ENCODE results near the gene KRTAP4-3.

Gene KRTAP4-3

DNA sequence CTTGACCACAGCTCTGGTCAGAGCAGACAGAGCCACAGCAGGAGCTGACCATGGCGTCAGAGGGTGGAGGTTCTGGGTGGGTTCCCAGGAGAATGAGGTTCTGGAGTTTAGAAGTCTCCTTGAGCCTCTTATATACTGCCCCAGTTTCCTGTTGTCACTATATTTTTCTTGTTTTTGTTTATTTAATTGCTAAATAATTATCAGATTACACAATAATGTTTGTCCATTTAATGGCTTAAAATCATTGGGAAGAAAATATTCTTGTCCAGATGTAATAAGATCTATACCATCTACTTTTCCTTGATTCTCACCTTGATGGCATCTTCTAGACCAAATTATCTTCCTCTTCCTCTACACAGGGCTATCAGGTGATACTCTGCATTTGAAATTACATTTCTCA is at the start of gene KRTAP4-3:
KRTAP4-3 (minus strand) TSS at position 101 of the 400 bp plus-strand sequence; CDS start at position 52, 49 bp downstream.
- no peak within 1 kb of the TSS for H2AFZ ChIP-seq (ENCODE audit: low read length)
- no peak within 1 kb of the TSS for H3K4me3 ChIP-seq (ENCODE audit: low read depth, low read length, poor library complexity, severe bottlenecking)
- H3K4me1 ChIP-seq (ENCODE audit: insufficient read depth, low read length, severe bottlenecking): no peaks in the 10 kb centered on the region
- no peak within 1 kb of the TSS for H3K4me2 ChIP-seq (ENCODE audit: low read length)
- H3F3A ChIP-seq (ENCODE audit: insufficient read depth, low read length): no peaks in the 10 kb centered on the region
- TF ChIP-seq, protein P1, sequence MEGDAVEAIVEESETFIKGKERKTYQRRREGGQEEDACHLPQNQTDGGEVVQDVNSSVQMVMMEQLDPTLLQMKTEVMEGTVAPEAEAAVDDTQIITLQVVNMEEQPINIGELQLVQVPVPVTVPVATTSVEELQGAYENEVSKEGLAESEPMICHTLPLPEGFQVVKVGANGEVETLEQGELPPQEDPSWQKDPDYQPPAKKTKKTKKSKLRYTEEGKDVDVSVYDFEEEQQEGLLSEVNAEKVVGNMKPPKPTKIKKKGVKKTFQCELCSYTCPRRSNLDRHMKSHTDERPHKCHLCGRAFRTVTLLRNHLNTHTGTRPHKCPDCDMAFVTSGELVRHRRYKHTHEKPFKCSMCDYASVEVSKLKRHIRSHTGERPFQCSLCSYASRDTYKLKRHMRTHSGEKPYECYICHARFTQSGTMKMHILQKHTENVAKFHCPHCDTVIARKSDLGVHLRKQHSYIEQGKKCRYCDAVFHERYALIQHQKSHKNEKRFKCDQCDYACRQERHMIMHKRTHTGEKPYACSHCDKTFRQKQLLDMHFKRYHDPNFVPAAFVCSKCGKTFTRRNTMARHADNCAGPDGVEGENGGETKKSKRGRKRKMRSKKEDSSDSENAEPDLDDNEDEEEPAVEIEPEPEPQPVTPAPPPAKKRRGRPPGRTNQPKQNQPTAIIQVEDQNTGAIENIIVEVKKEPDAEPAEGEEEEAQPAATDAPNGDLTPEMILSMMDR (IDR thresholded peaks at IDR 0.05; ENCODE audit: low read length): no peak
- TF ChIP-seq EZH2 (IDR thresholded peaks at IDR 0.05; ENCODE audit: borderline replicate concordance, low read length): no peak
- H3K36me3 ChIP-seq (ENCODE audit: insufficient read depth, low read length): no peaks in the 10 kb centered on the region
- no peaks in the 10 kb centered on the region for H4K20me1 ChIP-seq (ENCODE audit: insufficient read depth, low read length)
- H3K9ac ChIP-seq (ENCODE audit: low read length): no peak within 1 kb of the TSS
- no peaks in the 10 kb centered on the region for H3K79me2 ChIP-seq (ENCODE audit: insufficient read depth, low read length)
- H3K27me3 ChIP-seq (ENCODE audit: insufficient read depth, low read length): no peaks in the 10 kb centered on the region
- H3K27ac ChIP-seq (ENCODE audit: low read depth, low read length, poor library complexity, severe bottlenecking): no peak within 1 kb of the TSS
- no peaks in the 10 kb centered on the region for H3K9me2 ChIP-seq (ENCODE audit: low read depth, low read length)
- no peaks in the 10 kb centered on the region for H3K9me3 ChIP-seq (ENCODE audit: low read length)

DNA sequence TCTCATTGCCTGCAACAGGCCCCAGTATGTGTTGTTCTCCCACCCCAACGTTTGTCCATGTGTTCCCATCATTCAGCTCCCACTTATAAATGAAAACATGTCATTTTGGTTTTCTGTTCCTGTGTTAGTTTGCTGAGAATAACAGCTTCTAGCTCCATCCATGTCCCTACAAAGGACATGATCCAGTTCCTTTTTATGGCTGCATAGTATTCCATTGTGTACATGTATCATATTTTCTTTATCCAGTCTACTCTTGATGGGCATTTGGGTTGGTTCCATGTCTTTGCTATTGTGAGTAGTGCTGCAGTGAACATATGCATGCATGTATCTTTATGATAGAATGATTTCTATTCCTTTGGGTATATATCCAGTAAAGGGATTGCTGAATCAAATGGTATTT is 47.7 kb upstream of the KRTAP4-3 start:
- Histone ChIP-seq H2AFZ (ENCODE audit: low read length) (no peak overlapping the region), H3K36me3 (ENCODE audit: insufficient read depth, low read length) (no peaks in the 10 kb centered on the region), H3K27me3 (ENCODE audit: insufficient read depth, low read length) (no peaks in the 10 kb centered on the region), H3K27ac (ENCODE audit: low read depth, low read length, poor library complexity, severe bottlenecking) (no peak overlapping the region), H3K9me2 (ENCODE audit: low read depth, low read length) (no peaks in the 10 kb centered on the region), H3K4me1 (ENCODE audit: insufficient read depth, low read length, severe bottlenecking) (no peaks in the 10 kb centered on the region), H3K4me3 (ENCODE audit: low read depth, low read length, poor library complexity, severe bottlenecking) (no peak overlapping the region), H3K79me2 (ENCODE audit: insufficient read depth, low read length) (no peaks in the 10 kb centered on the region), H3F3A (ENCODE audit: insufficient read depth, low read length) (no peaks in the 10 kb centered on the region), H4K20me1 (ENCODE audit: insufficient read depth, low read length) (no peaks in the 10 kb centered on the region), H3K4me2 (ENCODE audit: low read length) (no peak overlapping the region), H3K9ac (ENCODE audit: low read length) (no peak overlapping the region), H3K9me3 (ENCODE audit: low read length) (no peaks in the 10 kb centered on the region)
- TF ChIP-seq, protein P1 (IDR thresholded peaks at IDR 0.05; ENCODE audit: low read length): no peak
- TF ChIP-seq EZH2 (IDR thresholded peaks at IDR 0.05; ENCODE audit: borderline replicate concordance, low read length): no peak

DNA sequence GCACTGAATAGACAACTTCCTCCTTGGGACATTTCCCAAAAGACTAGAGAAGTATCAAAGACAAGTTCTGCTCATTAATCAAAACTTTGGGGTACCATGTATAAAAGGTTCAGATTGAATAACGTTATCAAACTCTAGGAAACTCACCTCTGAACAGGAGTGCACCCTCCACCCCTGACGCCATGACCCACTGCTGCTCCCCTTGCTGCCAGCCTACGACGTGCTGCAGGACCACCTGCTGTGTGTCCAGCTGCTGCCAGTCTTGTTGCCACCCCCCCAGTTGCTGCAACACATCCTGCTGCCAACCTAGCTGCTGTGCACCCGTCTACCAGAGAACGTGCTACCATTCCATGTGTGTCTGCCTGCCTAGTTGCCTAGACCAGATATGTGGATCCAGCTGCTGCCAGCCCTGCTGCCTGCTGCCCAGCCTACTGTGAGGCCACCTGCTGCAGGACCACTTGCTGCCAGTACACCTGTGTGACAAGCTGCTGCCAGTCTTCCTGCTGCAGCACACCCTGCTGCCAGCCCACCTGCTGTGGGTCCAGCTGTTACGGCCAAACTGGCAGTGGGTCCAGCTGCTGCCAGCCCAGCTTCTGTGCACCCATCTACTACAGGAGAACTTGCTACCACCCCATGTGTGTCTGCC is 44.6 kb upstream of the KRTAP4-3 start:
- Histone ChIP-seq H3K4me2 (ENCODE audit: low read length) (no peak overlapping the region), H3K9ac (ENCODE audit: low read length) (no peak overlapping the region), H3K27me3 (ENCODE audit: insufficient read depth, low read length) (no peaks in the 10 kb centered on the region), H3K27ac (ENCODE audit: low read depth, low read length, poor library complexity, severe bottlenecking) (no peak overlapping the region), H3K36me3 (ENCODE audit: insufficient read depth, low read length) (no peaks in the 10 kb centered on the region), H3K79me2 (ENCODE audit: insufficient read depth, low read length) (no peaks in the 10 kb centered on the region), H3K9me2 (ENCODE audit: low read depth, low read length) (no peaks in the 10 kb centered on the region), H3F3A (ENCODE audit: insufficient read depth, low read length) (no peaks in the 10 kb centered on the region), H4K20me1 (ENCODE audit: insufficient read depth, low read length) (no peaks in the 10 kb centered on the region), H3K4me1 (ENCODE audit: insufficient read depth, low read length, severe bottlenecking) (no peaks in the 10 kb centered on the region), H3K9me3 (ENCODE audit: low read length) (no peaks in the 10 kb centered on the region), H2AFZ (ENCODE audit: low read length) (no peak overlapping the region), H3K4me3 (ENCODE audit: low read depth, low read length, poor library complexity, severe bottlenecking) (no peak overlapping the region)
- TF ChIP-seq, protein P1 (IDR thresholded peaks at IDR 0.05; ENCODE audit: low read length): no peak
- no peak for TF ChIP-seq EZH2 (IDR thresholded peaks at IDR 0.05; ENCODE audit: borderline replicate concordance, low read length)

Measured in OCI-LY1 (cell line).